HG02610 (cell line): Measurements from ENCODE around the gene SSR1.

Experiments used
- ATAC-seq: cut with Tn5 transposase; IDR thresholded peaks from one replicate; pipeline ENCODE4 v1.9.1; 2021; ENCODE audit warnings: mild to moderate bottlenecking, moderate library complexity; ENCODE audit not compliant: unreplicated experiment

Gene SSR1

GRCh38 chr6:7260291-7261031 lies 52.5 kb downstream of the SSR1 start:
- ATAC-seq = no peak

- ATAC-seq = no peak
These were observed 54.7 kb downstream of the SSR1 start for GRCh38 chr6:7258231-7258763.

GRCh38 chr6:7257521-7258230 lies 55.3 kb downstream of the SSR1 start:
- no peak for ATAC-seq

GRCh38 chr6:7256785-7257184 lies 56.2 kb downstream of the SSR1 start:
- ATAC-seq = no peak

GRCh38 chr6:7255918-7256317 lies 57.1 kb downstream of the SSR1 start:
- ATAC-seq = no peak

GRCh38 chr6:7254980-7255835 lies 57.8 kb downstream of the SSR1 start:
- ATAC-seq = no peak

- no peak for ATAC-seq
These were observed 60.6 kb downstream of the SSR1 start for GRCh38 chr6:7252390-7252789.

GRCh38 chr6:7251646-7252260 lies 61.2 kb downstream of the SSR1 start:
- ATAC-seq = no peak

- ATAC-seq = no peak
These were observed 62.2 kb downstream of the SSR1 start for GRCh38 chr6:7250812-7251211.

- ATAC-seq = no peak
These were observed 62.9 kb downstream of the SSR1 start for GRCh38 chr6:7249946-7250643.

GRCh38 chr6:7249391-7249790 lies 63.6 kb downstream of the SSR1 start:
- ATAC-seq = no peak

GRCh38 chr6:7247828-7248227 lies 65.2 kb downstream of the SSR1 start:
- ATAC-seq = no peak

GRCh38 chr6:7247179-7247456 lies 65.9 kb downstream of the SSR1 start:
- ATAC-seq = no peak

- ATAC-seq = no peak
These were observed 66.4 kb downstream of the SSR1 start for GRCh38 chr6:7246401-7247178.

- no peak for ATAC-seq
These were observed 67.2 kb downstream of the SSR1 start for GRCh38 chr6:7245668-7246393.

GRCh38 chr6:7243179-7243981 lies 69.6 kb downstream of the SSR1 start:
- no peak for ATAC-seq

- ATAC-seq = no peak
These were observed 70.2 kb downstream of the SSR1 start for GRCh38 chr6:7242835-7243178.
